ENCODE data around the gene NHSL2. TPM values are rescaled to one million over a fixed set of nuclear protein-coding genes. Genes with fewer than 3 reads are reported as not detected.

The NHSL2 gene
- total and polyA plus RNA-seq, 8 donors, result 0.59 to 3.9 (median 0.95) TPM

DNA sequence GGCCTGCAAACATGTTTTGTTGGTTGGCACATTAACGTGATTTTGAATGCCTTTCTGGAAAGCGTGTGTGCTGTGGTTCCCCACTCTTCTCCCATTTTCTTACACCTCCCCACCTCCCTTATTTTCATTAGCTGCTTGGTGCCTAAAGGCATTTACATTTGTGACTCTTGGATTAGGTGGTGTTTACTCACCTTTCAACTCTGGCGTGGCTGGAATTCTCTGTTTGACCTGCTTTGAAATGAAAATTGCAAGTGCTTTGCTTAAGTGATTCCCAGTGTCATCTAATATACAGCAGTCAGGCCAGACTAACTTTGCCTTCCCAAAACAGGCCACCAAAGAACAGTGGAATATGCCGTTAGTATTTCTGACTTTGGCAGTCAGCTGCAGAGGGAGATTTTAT lies 80.5 kb downstream of the NHSL2 start:
- FAIRE-seq (no peak), DNase-seq (no peak), ATAC-seq (no peak)
- Histone ChIP-seq H3K27me3 (peaks cover 0 to 12% (median 0%) of the 10 kb centered on the region in 4 donors), H3K36me3 (no peaks in the 10 kb centered on the region), H3K4me1 (no peaks in the 10 kb centered on the region), H3K9me3 (no peaks in the 10 kb centered on the region), H3K27ac (no peak overlapping the region), H3K4me3 (no peak overlapping the region)
- intact Hi-C loops (cut with DNase I), result no loop called here
- 67 to 85% methylated on average over 4 of the region's 4 CpGs for WGBS, 2 donors
- TF ChIP-seq, protein P1, sequence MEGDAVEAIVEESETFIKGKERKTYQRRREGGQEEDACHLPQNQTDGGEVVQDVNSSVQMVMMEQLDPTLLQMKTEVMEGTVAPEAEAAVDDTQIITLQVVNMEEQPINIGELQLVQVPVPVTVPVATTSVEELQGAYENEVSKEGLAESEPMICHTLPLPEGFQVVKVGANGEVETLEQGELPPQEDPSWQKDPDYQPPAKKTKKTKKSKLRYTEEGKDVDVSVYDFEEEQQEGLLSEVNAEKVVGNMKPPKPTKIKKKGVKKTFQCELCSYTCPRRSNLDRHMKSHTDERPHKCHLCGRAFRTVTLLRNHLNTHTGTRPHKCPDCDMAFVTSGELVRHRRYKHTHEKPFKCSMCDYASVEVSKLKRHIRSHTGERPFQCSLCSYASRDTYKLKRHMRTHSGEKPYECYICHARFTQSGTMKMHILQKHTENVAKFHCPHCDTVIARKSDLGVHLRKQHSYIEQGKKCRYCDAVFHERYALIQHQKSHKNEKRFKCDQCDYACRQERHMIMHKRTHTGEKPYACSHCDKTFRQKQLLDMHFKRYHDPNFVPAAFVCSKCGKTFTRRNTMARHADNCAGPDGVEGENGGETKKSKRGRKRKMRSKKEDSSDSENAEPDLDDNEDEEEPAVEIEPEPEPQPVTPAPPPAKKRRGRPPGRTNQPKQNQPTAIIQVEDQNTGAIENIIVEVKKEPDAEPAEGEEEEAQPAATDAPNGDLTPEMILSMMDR (IDR thresholded peaks at IDR 0.05), result no peak

DNA sequence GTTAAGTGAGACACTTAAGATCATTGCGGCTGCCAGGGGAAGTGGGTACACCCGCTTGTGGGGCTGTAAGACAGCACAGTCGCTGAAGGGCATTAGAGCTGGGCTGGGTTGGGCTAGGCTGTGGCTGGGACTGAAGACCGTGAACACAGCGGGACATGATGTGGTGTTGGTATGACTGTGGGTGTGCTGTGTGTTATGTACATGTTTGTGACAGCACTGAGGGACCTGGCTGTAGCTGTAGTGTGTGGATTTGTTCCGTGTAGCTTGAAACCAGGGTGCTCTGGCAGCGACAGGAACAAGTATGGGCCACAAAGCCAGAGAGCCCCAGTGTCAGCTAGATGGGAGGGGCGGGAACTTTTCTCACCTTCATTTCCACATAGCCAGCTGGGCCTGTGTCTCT lies 82.1 kb downstream of the NHSL2 start:
- intact Hi-C loops (cut with DNase I), result no loop called here
- Histone ChIP-seq H3K9me3 (no peaks in the 10 kb centered on the region), H3K27me3 (peaks cover 0 to 10% (median 0%) of the 10 kb centered on the region in 4 donors), H3K4me1 (no peaks in the 10 kb centered on the region), H3K4me3 (no peak overlapping the region), H3K27ac (no peak overlapping the region), H3K36me3 (no peaks in the 10 kb centered on the region)
- 70 to 71% methylated on average over 8 of the region's 8 CpGs for WGBS, 2 donors
- no peak for DNase-seq
- TF ChIP-seq, protein P1 (IDR thresholded peaks at IDR 0.05), result no peak
- FAIRE-seq, result no peak
- ATAC-seq, result no peak

DNA sequence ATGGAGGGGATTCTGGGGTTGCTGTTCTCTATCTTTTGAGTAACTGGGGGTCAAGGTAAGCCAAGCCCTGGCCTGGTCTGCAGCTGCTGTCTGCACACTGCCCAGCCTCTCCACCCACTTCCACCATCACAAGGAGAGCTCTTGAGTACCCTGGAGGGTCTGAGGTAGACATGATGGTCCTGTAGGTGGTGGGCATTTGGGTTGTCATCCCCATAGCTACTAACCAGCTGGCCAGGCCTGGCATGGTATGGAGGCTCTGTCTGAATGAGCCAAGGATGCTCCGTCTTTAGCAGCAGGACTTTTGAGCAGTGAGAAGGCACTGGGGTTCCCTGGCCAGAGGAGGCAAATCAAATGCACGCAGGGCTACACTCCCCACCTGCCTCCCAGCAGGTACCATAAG lies 82.7 kb downstream of the NHSL2 start:
- TF ChIP-seq, protein P1 (IDR thresholded peaks at IDR 0.05), result no peak
- H3K4me1 ChIP-seq, result no peaks in the 10 kb centered on the region
- H3K9me3 ChIP-seq, result no peaks in the 10 kb centered on the region
- FAIRE-seq (no peak), DNase-seq (no peak), ATAC-seq (no peak)
- no peak overlapping the region for H3K4me3 ChIP-seq
- peaks cover 0 to 11% (median 0%) of the 10 kb centered on the region in 4 donors for H3K27me3 ChIP-seq
- WGBS, 2 donors, result 76 to 89% methylated on average over 2 of the region's 2 CpGs
- intact Hi-C loops (cut with DNase I), result no loop called here
- no peaks in the 10 kb centered on the region for H3K36me3 ChIP-seq
- H3K27ac ChIP-seq, result no peak overlapping the region

DNA sequence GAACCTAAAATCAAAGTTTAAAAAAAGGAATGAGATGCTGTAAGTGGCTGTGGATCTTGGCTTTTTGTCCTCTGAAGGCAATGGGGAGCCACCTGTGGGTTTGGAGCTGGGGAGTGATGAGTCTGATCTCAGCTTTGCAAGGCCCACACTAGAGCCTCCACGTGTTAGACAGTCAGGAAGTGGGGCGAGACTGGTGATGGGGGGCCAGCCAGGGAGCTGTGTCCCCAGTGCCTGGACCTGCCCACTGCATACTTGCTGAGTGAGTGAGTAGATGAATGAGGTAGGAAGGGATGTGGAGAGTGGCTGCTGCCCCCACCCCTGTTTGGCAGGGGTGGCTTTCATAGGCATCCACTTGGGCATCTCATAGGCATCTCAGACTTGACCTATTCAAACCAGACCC lies 84.0 kb downstream of the NHSL2 start:
- FAIRE-seq (no peak), ATAC-seq (no peak), DNase-seq (no peak)
- no peak overlapping the region for H3K4me3 ChIP-seq
- H3K27ac ChIP-seq, result no peak overlapping the region
- H3K4me1 ChIP-seq, result no peaks in the 10 kb centered on the region
- TF ChIP-seq, protein P1 (IDR thresholded peaks at IDR 0.05), result no peak
- intact Hi-C loops (cut with DNase I), result no loop called here
- H3K27me3 ChIP-seq, result peaks cover 0 to 8% (median 0%) of the 10 kb centered on the region in 4 donors
- 70 to 92% methylated on average over 2 of the region's 2 CpGs for WGBS, 2 donors
- H3K9me3 ChIP-seq, result no peaks in the 10 kb centered on the region
- no peaks in the 10 kb centered on the region for H3K36me3 ChIP-seq

DNA sequence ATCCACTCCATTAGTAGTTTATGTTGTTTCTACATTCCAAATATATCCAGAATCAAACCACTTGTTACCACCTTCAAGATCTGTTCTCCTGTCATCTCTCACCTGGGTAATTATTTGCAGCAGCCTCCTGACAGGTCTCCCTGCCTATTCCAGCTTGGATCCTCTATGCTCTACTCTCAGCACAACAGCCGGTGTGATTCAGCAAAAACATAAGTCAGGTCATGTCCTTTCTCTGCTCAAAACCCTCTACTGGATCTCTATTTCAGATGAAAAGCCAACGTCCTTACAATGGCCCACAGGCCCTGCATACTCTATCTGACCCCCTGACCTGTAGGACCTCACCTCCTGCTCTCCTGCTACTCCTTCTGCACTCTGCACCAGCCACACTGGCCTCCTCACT lies 84.5 kb downstream of the NHSL2 start:
- Histone ChIP-seq H3K4me3 (no peak overlapping the region), H3K27me3 (peaks cover 0 to 9% (median 2%) of the 10 kb centered on the region in 4 donors), H3K27ac (no peak overlapping the region), H3K36me3 (no peaks in the 10 kb centered on the region), H3K4me1 (no peaks in the 10 kb centered on the region), H3K9me3 (no peaks in the 10 kb centered on the region)
- WGBS, 2 donors, result 66 to 76% methylated on average over 2 of the region's 2 CpGs
- no peak for ATAC-seq
- TF ChIP-seq, protein P1 (IDR thresholded peaks at IDR 0.05), result no peak
- FAIRE-seq, result no peak
- intact Hi-C loops (cut with DNase I), result no loop called here
- no peak for DNase-seq

Data from pancreas (tissue), 10 donors.